OCI-LY1 (cell line): ENCODE results near the gene NOP53.

Source experiments
- CTCF ChIP-seq: fragments of 200-600 bp; sonication (generic), shearing (Covaris generic); IDR thresholded peaks from 2 replicates; pipeline ENCODE4 v1.5.1; 2017; ENCODE audit warnings: mild to moderate bottlenecking, antibody characterized with exemption, low read length, moderate library complexity, mixed read lengths
- EZH2 ChIP-seq: fragments of 200-600 bp; sonication (generic), shearing (Covaris generic); IDR thresholded peaks from 2 replicates; pipeline ENCODE4 v1.8.0; 2017; ENCODE audit warnings: borderline replicate concordance, mixed run types, mild to moderate bottlenecking, antibody characterized with exemption, low read length, moderate library complexity, mixed read lengths

- TF ChIP-seq CTCF = no peak
- TF ChIP-seq EZH2 = no peak
These were observed 34.8 kb downstream of the NOP53 start for GRCh38 chr19:47780215-47780551.
